Hepatocyte (in vitro differentiated cells): ENCODE data around the gene FCHO1. TPM values are rescaled to one million over a fixed set of nuclear protein-coding genes. Genes with fewer than 3 reads are reported as not detected.

Experiments
- DNase-seq: peaks from one replicate; pipeline ENCODE4 v3.0.0-alpha.2; 2016; ENCODE audit warnings: low spot score
- H2AFZ ChIP-seq: fragments of 200-600 bp; sonication (generic); 2 replicates; pipeline ENCODE4 v1.6.0; 2016; ENCODE audit warnings: antibody characterized with exemption, mild to moderate bottlenecking
- H3K27ac ChIP-seq: fragments of 200-600 bp; sonication (generic); 2 replicates; pipeline ENCODE4 v1.5.1; 2016; ENCODE audit warnings: mild to moderate bottlenecking
- H3K27me3 ChIP-seq: fragments of 200-600 bp; sonication (generic); 2 replicates; pipeline ENCODE4 v1.6.1; 2016
- H3K36me3 ChIP-seq: fragments of 200-600 bp; sonication (generic); replicated peaks from 2 replicates; pipeline ENCODE4 v1.5.1; 2016; ENCODE audit warnings: low read depth; ENCODE audit not compliant: insufficient read depth
- H3K4me1 ChIP-seq: fragments of 200-600 bp; sonication (generic); 2 replicates; pipeline ENCODE4 v1.5.1; 2016; ENCODE audit warnings: mild to moderate bottlenecking, moderate library complexity; ENCODE audit not compliant: insufficient read depth
- H3K4me2 ChIP-seq: fragments of 200-600 bp; sonication (generic); 2 replicates; pipeline ENCODE4 v1.6.0; 2016
- H3K4me3 ChIP-seq: fragments of 200-600 bp; sonication (generic); 2 replicates; pipeline ENCODE4 v1.5.1; 2016; ENCODE audit warnings: mild to moderate bottlenecking
- H3K79me2 ChIP-seq: fragments of 200-600 bp; sonication (generic); 2 replicates; pipeline ENCODE4 v1.6.0; 2017; ENCODE audit warnings: mild to moderate bottlenecking
- H3K9me2 ChIP-seq: fragments of 200-600 bp; sonication (generic); replicated peaks from 2 replicates; pipeline ENCODE4 v1.6.0; 2017; ENCODE audit warnings: mild to moderate bottlenecking; ENCODE audit not compliant: insufficient read depth
- H3K9me3 ChIP-seq: fragments of 200-600 bp; sonication (generic); 2 replicates; pipeline ENCODE4 v1.5.1; 2016; ENCODE audit warnings: low read depth, mild to moderate bottlenecking
- H4K20me1 ChIP-seq: fragments of 200-600 bp; sonication (generic); 2 replicates; pipeline ENCODE4 v1.6.0; 2016; ENCODE audit warnings: mild to moderate bottlenecking; ENCODE audit not compliant: insufficient read depth, poor library complexity, severe bottlenecking
- EZH2 ChIP-seq: fragments of 200-600 bp; sonication (generic); IDR thresholded peaks from 2 replicates; pipeline ENCODE4 v1.6.1; 2016; ENCODE audit warnings: antibody characterized with exemption, mild to moderate bottlenecking, borderline replicate concordance
- EZH2phosphoT487 ChIP-seq: fragments of 200-600 bp; sonication (generic); IDR thresholded peaks from one replicate; pipeline ENCODE4 v1.6.1; 2018; ENCODE audit warnings: antibody characterized with exemption, mild to moderate bottlenecking, low read depth, moderate library complexity; ENCODE audit not compliant: unreplicated experiment, severe bottlenecking
- WGBS: methylation state at CpG from one replicate; pipeline ENCODE4 v1.1.6; 2016; ENCODE audit warnings: low lambda C conversion rate; ENCODE audit errors: missing lambda C conversion rate; 5-methylcytosine and 5-hydroxymethylcytosine counted together
- polyA plus RNA-seq: library from polyadenylated mRNA; unstranded; fragments of >200 nt; fragmentation: Nextera tagmentation; extraction: Ambion mirVana; gene quantifications from 2 replicates; pipeline ENCODE4 v1.2.1, GENCODE V29; 2016
- total RNA-seq: library from RNA; depleted of rRNA; stranded (reverse); fragments of >200 nt; gene quantifications from 2 replicates; pipeline ENCODE4 v1.2.3, GENCODE V29; 2014
- TF ChIP-seq, protein P1 (sequence below): fragments of 200-600 bp; sonication (generic); IDR thresholded peaks from 2 replicates; pipeline ENCODE4 v1.5.1; 2016; ENCODE audit warnings: antibody characterized with exemption, mild to moderate bottlenecking; ENCODE audit not compliant: poor library complexity

The FCHO1 gene
- total and polyA plus RNA-seq, 2 experiments from 2014 or later: 1.9 to 2.1 TPM

DNA sequence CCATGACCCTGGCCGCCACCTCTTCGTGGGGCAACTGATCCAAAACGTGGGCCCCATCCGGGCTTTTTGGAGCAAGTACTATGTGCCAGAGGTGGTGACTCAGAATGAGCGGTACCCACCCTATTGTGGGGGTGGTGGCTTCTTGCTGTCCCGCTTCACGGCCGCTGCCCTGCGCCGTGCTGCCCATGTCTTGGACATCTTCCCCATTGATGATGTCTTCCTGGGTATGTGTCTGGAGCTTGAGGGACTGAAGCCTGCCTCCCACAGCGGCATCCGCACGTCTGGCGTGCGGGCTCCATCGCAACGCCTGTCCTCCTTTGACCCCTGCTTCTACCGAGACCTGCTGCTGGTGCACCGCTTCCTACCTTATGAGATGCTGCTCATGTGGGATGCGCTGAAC, 60.4 kb downstream of the FCHO1 start:
- H3K4me1 ChIP-seq: no peaks in the 10 kb centered on the region
- no peak for DNase-seq
- no peaks in the 10 kb centered on the region for H3K27me3 ChIP-seq
- no peaks in the 10 kb centered on the region for H3K36me3 ChIP-seq
- no peak overlapping the region for H3K4me2 ChIP-seq
- no peak overlapping the region for H3K27ac ChIP-seq
- no peaks in the 10 kb centered on the region for H3K79me2 ChIP-seq
- no peaks in the 10 kb centered on the region for H4K20me1 ChIP-seq
- H2AFZ ChIP-seq: no peak overlapping the region
- no peaks in the 10 kb centered on the region for H3K9me3 ChIP-seq
- no peak for TF ChIP-seq EZH2
- TF ChIP-seq EZH2phosphoT487: no peak
- TF ChIP-seq, protein P1, sequence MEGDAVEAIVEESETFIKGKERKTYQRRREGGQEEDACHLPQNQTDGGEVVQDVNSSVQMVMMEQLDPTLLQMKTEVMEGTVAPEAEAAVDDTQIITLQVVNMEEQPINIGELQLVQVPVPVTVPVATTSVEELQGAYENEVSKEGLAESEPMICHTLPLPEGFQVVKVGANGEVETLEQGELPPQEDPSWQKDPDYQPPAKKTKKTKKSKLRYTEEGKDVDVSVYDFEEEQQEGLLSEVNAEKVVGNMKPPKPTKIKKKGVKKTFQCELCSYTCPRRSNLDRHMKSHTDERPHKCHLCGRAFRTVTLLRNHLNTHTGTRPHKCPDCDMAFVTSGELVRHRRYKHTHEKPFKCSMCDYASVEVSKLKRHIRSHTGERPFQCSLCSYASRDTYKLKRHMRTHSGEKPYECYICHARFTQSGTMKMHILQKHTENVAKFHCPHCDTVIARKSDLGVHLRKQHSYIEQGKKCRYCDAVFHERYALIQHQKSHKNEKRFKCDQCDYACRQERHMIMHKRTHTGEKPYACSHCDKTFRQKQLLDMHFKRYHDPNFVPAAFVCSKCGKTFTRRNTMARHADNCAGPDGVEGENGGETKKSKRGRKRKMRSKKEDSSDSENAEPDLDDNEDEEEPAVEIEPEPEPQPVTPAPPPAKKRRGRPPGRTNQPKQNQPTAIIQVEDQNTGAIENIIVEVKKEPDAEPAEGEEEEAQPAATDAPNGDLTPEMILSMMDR: no peak
- no peaks in the 10 kb centered on the region for H3K9me2 ChIP-seq
- no peak overlapping the region for H3K4me3 ChIP-seq
- 89% methylated on average over 20 of the region's 20 CpGs for WGBS

DNA sequence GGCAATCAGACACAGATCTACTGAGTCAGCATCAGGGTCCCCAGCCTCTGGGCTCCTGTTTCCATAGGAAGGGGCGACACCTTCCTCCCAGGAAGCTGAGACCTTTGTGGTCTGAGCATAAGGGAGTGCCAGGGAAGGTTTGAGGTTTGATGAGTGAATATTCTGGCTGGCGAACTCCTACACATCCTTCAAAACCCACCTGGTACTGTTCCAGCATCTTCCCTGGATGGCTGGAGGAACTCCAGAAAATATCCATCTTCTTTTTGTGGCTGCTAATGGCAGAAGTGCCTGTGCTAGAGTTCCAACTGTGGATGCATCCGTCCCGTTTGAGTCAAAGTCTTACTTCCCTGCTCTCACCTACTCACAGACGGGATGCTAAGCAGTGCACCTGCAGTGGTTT, 60.8 kb downstream of the FCHO1 start:
- WGBS: 77% methylated on average over 5 of the region's 5 CpGs
- Histone ChIP-seq H3K79me2 (no peaks in the 10 kb centered on the region), H3K27me3 (no peaks in the 10 kb centered on the region), H3K36me3 (no peaks in the 10 kb centered on the region), H3K4me2 (no peak overlapping the region), H3K4me3 (no peak overlapping the region), H2AFZ (no peak overlapping the region), H3K4me1 (no peaks in the 10 kb centered on the region), H3K27ac (no peak overlapping the region), H3K9me3 (no peaks in the 10 kb centered on the region), H4K20me1 (no peaks in the 10 kb centered on the region), H3K9me2 (no peaks in the 10 kb centered on the region)
- no peak for DNase-seq
- no peak for TF ChIP-seq EZH2phosphoT487
- TF ChIP-seq, protein P1: no peak
- TF ChIP-seq EZH2: no peak

GRCh38 chr19:17817668-17818363, 66.5 kb downstream of the FCHO1 start:
- Histone ChIP-seq H3K27me3 (no peaks in the 10 kb centered on the region), H3K9me2 (no peaks in the 10 kb centered on the region), H3K4me2 (no peak overlapping the region), H3K4me1 (no peaks in the 10 kb centered on the region), H3K27ac (no peak overlapping the region), H3K9me3 (no peaks in the 10 kb centered on the region), H4K20me1 (no peaks in the 10 kb centered on the region), H3K4me3 (no peak overlapping the region), H3K79me2 (no peaks in the 10 kb centered on the region), H3K36me3 (no peaks in the 10 kb centered on the region), H2AFZ (no peak overlapping the region)
- TF ChIP-seq, protein P1: no peak
- TF ChIP-seq EZH2phosphoT487 (no peak), EZH2 (no peak)
- DNase-seq: no peak
- WGBS: 80% methylated on average over 13 of the region's 13 CpGs
